LNCaP clone FGC (cell line): Measurements from ENCODE around the gene LTBP2.

ENCODE experiments used
- DNase-seq: peaks from one replicate; pipeline ENCODE4 v3.0.0-alpha.2; 2011; ENCODE audit warnings: low read depth
- H3K4me3 ChIP-seq: 2 replicates; pipeline ENCODE4 v1.5.1; 2011; ENCODE audit warnings: mild to moderate bottlenecking, low read depth, low read length, control low read depth
- CTCF ChIP-seq: IDR thresholded peaks from 2 replicates; pipeline ENCODE4 v1.5.1; 2012; ENCODE audit warnings: mild to moderate bottlenecking; ENCODE audit not compliant: control insufficient read depth, insufficient read depth; ENCODE audit errors: extremely low read depth

LTBP2 gene

GRCh38 chr14:74654931-74655330, 42.9 kb upstream of the LTBP2 start:
- no peak for TF ChIP-seq CTCF
- DNase-seq: no peak
- H3K4me3 ChIP-seq: no peak overlapping the region

- no peak for TF ChIP-seq CTCF
- no peak for DNase-seq
- H3K4me3 ChIP-seq: no peak overlapping the region
Observed at GRCh38 chr14:74653386-74654138, 41.5 kb upstream of the LTBP2 start.

- no peak overlapping the region for H3K4me3 ChIP-seq
- no peak for TF ChIP-seq CTCF
- DNase-seq: no peak
Observed at GRCh38 chr14:74652541-74652940, 40.5 kb upstream of the LTBP2 start.

GRCh38 chr14:74650927-74651686, 39.1 kb upstream of the LTBP2 start:
- DNase-seq: no peak
- no peak for TF ChIP-seq CTCF

GRCh38 chr14:74649673-74650072, 37.6 kb upstream of the LTBP2 start:
- H3K4me3 ChIP-seq: no peak overlapping the region
- no peak for TF ChIP-seq CTCF
- DNase-seq: no peak

More at GRCh38 chr14:74650927-74651686, 39.1 kb upstream of the LTBP2 start:
- H3K4me3 ChIP-seq: no peak overlapping the region

GRCh38 chr14:74649167-74649566, 37.1 kb upstream of the LTBP2 start:
- TF ChIP-seq CTCF: no peak
- no peak for DNase-seq
- no peak overlapping the region for H3K4me3 ChIP-seq

- TF ChIP-seq CTCF: no peak
- H3K4me3 ChIP-seq: no peak overlapping the region
- no peak for DNase-seq
Observed at GRCh38 chr14:74648601-74649000, 36.6 kb upstream of the LTBP2 start.
